MM.1S (cell line): ENCODE data around the gene PSD2.

Source experiments
- EZH2phosphoT487 ChIP-seq: fragments of 300-600 bp; sonication (generic); IDR thresholded peaks from 2 replicates; pipeline ENCODE4 v1.6.1; 2018; ENCODE audit warnings: antibody characterized with exemption, low read length
- TF ChIP-seq, protein P1 (sequence below): fragments of 300-600 bp; sonication (generic); IDR thresholded peaks from 2 replicates; pipeline ENCODE4 v1.5.1; 2016; ENCODE audit warnings: antibody characterized with exemption, low read length, mixed read lengths

- TF ChIP-seq, protein P1, sequence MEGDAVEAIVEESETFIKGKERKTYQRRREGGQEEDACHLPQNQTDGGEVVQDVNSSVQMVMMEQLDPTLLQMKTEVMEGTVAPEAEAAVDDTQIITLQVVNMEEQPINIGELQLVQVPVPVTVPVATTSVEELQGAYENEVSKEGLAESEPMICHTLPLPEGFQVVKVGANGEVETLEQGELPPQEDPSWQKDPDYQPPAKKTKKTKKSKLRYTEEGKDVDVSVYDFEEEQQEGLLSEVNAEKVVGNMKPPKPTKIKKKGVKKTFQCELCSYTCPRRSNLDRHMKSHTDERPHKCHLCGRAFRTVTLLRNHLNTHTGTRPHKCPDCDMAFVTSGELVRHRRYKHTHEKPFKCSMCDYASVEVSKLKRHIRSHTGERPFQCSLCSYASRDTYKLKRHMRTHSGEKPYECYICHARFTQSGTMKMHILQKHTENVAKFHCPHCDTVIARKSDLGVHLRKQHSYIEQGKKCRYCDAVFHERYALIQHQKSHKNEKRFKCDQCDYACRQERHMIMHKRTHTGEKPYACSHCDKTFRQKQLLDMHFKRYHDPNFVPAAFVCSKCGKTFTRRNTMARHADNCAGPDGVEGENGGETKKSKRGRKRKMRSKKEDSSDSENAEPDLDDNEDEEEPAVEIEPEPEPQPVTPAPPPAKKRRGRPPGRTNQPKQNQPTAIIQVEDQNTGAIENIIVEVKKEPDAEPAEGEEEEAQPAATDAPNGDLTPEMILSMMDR = no peak
- no peak for TF ChIP-seq EZH2phosphoT487
These were observed 60.4 kb downstream of the PSD2 start for GRCh38 chr5:139855946-139856540.
